HG02623 (cell line): ENCODE measurements around the gene EXOC3L4.
A peak's percentile ranks its signal among the peaks of the same experiment; 100 is the strongest.
"Not testable (repeated sequence)": the region's sequence is repeated elsewhere in the genome, so short reads cannot be mapped to it uniquely, and the experiment has no call there.

Experiments used
- ATAC-seq: cut with Tn5 transposase; IDR thresholded peaks from one replicate; pipeline ENCODE4 v1.9.1; 2021; ENCODE audit warnings: moderate library complexity; ENCODE audit not compliant: unreplicated experiment

EXOC3L4 gene

DNA sequence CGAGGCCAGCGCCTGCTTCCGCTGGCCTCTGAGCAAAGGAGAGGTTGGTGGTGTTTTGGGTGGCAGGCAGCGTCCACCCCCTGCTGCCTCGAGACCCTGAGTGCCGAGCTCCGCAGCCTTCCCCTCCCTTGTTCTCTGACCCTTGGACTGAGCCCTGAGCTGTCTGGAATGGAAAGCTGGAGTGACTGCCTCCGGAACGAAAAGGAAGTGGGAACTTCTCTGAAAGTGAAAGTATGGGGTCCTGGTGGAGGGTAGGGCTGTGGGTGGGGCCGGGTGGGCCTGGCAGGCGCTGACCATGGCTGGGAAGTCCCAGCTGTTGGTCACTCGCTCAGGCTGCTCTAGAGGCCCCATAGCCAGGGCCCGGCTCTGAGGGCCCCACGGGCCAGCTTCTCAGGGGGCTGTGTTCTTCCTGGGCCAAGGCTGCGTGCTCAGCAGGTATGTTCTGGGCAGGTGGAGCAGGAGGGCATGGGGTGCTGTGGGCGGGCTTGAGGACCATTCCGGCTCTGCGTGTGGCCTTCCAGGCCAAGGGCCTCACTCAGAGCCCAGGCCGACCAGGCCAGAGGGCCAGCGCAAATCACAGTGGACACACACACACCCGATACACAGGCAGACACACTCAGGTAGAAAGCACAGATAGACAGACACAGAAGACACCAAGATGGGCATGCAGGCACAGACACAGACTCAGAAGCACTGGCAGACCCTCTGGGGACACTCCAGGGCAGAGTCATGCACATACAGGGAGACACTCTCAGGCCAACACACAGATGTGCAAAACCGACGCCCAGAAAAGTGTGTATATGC, at the start of gene EXOC3L4:
EXOC3L4 (plus strand) TSS at position 320 of the 804 bp plus-strand sequence. CDS start 5,495 bp downstream, outside the sequence.
- no peak for ATAC-seq

DNA sequence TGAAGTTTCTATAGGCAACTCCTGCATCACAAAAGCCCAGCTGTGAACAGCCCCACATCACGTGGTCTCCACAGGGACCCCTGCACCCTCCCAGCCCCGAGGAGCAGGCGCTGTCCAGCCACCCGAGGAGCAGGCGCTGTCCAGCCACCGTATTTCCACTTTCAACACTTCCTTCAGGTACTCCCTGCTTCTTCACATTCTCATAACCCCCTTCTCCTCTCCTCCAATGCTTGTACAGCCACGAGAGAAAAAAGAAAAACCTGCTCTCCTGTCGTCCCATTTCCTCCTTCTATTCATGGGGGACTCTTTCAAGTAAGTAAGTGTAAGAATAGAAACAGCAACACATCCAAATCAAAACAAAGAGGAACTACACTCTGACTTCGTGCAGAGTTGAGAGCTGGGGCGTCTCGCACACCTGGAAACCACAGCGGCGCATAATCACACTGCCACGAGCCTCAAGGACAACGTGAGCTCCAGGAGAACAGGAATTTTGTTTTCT, 49.1 kb upstream of the EXOC3L4 start:
- no peak for ATAC-seq

DNA sequence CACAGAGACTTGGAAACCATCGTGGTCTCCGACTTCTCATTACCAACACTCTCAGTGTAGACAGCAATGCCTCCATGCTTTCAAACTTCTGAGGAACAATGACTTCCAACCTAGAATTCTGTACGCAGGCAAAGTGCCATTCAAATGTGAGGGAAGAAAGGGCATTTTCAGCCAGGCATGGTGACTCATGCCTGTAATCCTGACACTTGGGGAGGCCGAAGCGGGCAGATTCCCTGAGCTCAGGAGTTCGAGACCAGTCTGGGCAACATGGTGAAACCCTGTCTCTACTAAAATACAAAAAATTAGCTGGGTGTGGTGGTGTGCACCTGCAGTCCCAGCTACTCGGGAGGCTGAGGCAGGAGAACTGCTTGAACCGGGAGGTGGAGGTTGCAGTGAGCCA, 47.1 kb upstream of the EXOC3L4 start:
- ATAC-seq, result not testable (repeated sequence)

DNA sequence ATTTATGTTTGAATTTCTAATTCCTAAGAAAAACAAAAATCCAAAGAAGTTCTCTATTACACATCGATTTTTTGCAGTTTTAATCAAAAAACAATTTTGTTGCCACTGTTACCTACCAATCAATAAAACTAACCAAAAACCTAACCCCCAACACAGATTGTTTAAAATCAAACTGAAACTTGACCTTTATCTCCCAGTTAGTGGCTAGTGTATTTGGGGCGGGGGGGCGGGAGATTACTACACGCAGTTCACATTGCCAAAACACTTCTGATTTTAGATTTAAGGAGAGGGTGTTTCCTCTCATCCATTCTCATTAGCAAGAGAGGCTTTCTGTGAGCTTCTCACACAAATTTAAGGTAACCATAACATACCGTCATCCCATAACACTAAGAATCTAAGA, 43.6 kb upstream of the EXOC3L4 start:
- ATAC-seq, result no peak

DNA sequence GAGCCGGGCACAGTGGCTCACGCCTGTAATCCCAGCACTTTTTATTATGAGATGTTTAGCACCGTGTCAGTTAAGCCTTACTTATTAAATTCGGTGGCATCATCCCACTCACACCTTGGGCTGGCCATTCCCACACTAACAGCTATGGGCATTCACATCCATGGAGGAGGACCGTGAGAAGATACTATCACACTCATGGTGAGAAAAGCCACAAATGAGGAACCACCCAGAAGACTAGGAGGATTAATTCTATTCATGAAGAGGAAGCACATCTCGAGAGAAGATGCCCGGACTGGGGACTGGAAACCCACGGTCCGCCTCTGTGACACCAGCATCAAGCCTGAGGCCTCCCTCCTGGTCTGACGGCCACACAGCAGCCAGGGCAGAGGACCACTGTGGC, 42.1 kb upstream of the EXOC3L4 start:
- no peak for ATAC-seq

DNA sequence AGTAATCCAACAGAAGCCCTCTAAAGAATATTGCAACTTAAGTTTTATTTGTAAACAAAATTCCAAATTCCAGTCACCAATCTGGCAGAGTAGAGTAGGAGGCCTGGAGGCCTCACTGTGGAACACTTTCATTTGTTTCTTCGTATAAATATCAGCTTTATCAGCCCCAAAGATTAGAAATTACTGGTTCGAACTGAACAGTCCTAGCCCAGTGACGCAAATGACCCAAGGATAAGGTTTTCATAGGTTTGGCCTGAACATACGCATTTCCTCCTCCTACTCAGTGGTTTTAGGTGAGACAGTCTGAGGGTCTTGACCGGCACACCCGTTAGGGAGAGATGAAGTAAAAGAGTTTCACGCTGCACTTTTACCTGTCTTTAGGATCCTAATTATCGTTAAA, 38.8 kb upstream of the EXOC3L4 start:
- ATAC-seq, result no peak

DNA sequence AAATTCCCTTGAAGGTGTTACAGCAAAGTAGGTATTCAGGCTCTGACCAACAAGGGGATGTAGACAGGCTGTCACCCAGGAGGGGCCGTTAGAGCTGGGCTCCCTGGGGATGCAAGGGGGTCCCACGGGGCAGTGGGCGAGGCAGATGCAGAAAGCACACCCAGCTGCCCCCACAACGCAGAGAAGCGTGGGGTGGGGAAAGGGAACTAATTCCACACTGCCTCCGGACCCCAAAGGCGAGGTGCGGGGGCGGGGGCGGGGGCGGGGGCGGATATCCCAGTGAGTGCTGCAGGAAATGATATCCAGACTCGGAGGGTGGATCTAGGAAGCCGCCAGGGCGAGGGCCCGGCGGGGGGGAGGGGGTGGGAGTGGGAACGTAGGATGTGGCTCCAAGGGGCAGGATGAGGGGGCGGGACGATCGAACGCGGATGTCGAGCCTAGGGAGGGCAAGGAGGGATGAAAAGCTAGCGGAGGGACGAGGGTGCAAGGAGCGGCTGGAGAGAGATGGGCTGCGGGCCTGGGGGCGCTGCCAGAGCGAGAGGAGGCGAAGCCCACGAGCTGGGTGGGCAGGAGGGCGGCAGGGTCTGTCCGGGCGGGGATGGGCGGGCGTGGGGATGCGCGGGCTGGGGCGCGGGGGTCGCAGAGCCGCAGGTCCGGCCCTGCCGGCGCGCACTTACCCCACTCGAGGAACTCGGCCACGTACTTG, 38.0 kb upstream of the EXOC3L4 start:
- ATAC-seq, result peak; percentile 6

DNA sequence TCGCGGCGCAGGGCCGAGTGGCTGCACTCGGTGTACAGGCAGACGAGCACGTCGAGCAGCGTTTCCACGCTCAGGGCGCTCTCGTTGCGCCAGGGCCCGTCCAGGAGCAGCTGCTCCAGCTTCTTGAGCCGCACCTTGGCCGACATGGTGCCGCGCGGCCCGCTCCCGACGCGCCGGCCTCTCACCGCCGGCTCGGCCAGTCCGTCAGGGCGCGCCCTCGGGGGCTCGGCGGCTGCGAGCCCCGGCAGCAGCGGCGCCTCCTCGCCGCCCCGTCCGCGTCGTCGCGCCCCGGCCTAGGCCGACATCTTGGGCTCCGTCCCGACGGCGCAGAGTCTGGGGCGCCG, 37.5 kb upstream of the EXOC3L4 start:
- ATAC-seq, result no peak

DNA sequence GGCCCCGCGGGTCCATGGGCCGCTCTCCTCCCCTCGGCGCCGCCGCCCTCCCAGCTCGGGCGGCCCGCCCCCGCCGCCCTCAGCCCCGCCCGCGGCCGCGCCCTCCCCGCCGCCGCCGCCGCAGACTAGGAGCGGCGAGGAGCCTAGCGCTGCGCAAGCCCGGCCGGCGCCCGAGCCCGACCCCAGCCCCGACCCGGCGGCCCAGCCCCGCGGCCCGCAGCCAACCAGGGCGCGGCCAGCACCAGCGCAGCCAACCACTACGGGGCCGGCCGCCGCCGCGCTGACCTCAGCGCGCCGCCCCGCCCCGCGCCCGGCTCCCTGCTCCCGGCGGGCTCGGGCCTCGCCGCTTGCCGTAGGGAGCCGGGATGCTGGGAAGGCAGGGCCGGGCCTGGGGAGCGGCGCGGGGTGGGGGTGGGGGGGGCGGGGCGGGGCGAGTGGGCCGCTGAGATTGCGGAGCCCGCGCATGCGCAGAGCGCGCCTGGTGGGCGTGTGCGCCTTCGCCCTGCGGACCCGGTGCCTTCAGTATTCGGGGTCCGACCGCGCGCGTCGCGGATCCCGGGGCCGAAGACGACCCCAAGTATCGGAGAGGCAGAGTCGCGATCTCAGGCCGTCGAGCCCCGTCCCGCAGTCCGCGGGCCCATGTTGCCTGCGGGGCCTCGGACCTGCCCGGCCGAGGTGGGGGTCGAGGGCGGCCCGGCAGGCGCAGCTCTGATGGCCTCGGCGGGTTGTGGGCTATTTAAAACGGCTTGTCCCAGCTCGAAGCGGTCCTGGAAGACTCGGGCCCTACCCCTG, 37.0 kb upstream of the EXOC3L4 start, which contains the start of gene CDC42BPB:
CDC42BPB (minus strand) TSS at position 178 of the 792 bp plus-strand sequence. CDS start 376 bp downstream, outside the sequence.
- ATAC-seq, result peak; percentile 73

DNA sequence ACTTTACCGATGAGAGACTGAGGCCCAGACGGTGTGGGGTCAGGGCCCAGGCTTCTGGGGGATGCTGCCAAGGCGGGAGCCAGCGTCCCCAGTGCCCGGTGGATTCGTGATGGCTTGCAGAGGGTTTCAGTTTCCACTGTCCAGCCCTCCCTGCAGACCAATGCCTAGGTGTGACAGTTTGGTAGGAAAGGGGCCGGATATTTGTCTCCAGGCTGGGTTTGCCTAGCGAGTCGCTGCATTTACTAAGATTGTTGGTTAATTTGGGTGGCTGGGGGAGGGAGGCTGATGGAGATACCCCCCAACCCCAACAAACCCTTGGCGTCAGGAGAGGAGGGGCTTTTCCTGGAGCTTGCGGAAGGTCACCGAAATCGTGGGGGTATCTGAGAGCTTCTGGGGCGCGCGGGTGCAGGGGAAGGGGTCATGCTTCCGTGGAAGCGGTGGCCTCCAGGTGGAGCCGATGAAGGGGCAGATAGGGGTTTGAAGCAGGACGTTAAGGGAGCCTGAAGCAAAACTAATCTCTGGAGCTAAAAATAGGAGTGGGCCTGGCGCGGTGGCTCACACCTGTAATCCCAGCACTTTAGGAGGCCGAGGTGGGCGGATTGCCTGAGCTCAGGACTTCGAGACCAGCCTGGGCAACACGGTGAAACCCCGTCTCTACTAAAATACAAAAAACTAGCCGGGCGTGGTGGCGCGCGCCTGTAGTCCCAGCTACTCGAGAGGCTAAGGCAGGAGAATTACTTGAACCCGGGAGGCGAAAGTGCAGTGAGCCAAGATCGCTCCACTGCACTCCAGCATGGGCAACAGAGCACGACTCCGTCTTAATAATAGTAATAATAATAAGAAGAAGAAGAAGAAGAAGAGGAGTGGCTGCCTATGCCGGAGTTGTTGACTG, 36.1 kb upstream of the EXOC3L4 start:
- ATAC-seq, result peak; percentile 1

DNA sequence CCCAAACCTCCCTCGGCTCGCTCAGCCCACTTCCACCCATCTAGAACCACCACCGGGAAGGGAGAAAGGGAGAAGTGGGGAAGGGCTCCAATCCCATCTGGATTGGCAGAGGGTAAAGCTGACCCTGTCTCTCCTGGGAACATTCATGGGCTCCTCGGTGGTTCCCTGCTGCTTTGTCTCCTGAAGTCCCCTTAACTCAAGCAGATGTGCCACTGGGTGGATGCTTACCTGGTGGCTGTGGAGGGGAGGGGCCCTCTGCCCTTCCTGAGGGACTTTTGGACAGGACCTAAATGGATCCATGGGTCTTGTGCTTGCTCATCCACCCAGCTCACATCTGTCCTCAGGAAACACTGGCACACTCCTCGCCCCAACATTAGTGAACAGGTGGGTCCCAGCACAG, 35.0 kb upstream of the EXOC3L4 start:
- no peak for ATAC-seq

DNA sequence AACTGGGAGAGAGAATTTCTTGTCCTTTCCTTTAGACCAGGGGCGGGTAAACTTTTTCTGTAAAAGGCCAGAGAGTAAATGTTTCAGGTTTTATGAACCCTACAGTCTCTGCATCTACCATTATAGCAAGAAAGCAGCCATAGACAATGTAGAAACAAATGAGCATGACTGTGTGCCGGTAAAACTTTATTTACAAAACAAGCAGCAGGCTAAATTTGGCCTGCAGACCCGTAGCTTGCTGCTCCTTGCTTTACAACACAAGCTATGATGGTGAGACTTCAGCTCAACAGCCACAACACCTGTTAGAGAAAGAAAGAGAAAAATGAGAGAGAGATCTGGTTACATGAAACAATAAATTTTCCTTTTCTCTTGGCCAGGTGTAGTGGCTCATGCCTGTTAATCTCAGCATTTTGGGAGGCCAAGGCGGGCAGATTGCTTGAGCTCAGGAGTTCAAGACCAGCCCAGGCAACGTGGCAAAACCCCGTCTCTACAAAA, 33.0 kb upstream of the EXOC3L4 start:
- no peak for ATAC-seq

DNA sequence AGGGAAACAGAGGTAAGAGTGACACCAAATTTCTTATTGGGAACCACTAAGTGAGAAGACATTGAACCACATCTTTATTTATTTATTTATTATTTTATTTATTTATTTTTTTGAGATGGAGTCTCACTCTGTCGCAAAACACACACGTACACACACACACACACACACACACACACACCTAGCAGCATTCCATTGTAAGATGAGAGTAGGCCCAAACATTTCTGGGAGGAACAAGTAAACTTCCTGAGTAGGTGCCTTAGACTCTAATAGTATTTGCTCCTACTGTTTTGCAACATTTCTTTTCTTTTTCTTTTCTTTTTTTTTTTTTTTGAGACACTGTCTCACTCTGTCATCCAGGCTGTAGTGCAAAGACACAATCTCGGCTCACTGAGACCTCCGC, 30.1 kb upstream of the EXOC3L4 start:
- no peak for ATAC-seq

DNA sequence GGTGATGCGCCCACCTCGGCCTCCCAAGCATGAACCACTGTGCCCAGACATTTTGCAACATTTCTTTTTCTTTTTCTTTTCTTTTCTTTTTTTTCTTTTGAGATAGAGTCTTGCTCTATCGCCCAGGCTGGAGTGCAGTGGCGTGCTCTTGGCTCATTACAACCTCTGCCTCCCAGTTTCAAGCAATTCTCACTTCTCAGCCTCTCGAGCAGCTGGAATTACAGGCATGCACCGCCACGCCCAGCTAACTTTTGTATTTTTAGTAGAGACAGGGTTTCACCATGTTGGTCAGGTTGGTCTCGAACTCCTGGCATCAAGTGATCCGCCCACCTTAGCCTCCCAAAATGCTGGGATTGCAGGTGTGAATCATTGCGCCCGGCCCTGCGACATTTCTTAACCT, 29.5 kb upstream of the EXOC3L4 start:
- ATAC-seq, result no peak

DNA sequence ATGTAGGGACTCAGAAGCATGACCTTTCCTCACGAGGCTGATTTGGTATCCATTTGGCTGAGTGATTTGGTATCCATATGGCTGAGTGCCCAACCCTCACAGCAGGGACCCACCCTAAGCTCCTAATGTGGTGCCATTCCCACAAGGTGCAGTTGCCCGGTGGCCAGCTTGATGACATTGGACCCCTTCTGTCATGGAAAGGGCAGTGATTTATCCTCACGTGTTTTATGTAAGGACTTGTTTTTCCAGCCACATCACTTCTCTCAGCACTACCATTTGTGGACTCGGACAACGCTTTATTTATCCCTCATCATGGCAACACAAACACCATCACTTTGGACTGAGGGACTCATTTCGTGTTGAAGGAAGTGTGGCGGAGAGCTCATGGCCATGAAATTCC, 28.7 kb upstream of the EXOC3L4 start:
- no peak for ATAC-seq

DNA sequence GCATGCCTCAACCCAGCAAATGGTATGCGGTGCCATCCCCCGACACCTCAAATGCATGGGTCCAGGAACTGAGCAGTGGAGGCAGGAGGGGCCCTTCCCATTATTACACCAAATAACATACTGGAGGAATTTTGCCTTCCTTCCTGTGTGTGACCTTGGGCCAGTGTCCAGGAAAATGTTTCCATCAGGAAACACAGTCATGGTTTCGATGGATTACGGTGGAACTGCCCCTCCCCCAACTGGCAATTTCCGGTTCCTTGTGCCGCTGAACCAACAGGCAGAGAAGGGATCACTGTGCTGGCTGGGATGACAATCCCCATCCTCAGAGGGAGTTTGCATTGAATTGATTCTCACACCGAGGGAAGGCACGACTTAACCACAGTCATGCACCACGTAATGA, 28.1 kb upstream of the EXOC3L4 start:
- ATAC-seq, result no peak

DNA sequence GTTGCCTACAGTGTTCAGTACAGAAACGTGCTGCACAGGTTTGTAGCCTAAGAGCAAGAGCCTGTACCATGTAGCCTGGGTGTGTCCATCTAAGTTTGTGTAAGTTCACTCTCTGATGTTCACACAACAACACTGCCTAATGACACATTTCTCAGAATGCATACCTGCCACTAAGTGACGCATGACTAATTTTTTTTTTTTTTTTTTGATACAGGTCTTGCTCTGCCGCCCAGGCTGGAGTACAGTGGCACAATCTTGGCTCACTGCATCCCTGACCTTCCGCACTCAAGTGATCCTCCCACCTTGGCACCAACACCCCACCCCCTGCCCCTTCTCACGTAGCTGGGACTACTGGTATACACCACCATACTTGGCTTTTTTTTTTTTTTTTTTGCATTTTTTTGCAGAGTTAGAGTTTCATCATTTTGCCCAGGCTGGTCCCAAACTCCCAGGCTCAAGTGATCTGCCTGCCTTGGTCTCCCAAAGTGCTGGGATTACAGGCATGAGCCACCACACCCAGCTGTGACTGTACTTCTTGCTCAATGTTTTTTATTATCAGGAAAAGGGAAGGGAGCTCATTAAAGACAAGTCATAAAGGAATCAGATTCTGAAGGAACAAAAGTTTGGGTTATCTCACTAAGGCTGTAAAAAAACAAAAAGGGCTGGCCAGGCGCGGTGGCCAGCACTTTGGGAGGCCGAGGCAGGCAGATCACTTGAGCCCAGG, 27.1 kb upstream of the EXOC3L4 start:
- ATAC-seq, result no peak

DNA sequence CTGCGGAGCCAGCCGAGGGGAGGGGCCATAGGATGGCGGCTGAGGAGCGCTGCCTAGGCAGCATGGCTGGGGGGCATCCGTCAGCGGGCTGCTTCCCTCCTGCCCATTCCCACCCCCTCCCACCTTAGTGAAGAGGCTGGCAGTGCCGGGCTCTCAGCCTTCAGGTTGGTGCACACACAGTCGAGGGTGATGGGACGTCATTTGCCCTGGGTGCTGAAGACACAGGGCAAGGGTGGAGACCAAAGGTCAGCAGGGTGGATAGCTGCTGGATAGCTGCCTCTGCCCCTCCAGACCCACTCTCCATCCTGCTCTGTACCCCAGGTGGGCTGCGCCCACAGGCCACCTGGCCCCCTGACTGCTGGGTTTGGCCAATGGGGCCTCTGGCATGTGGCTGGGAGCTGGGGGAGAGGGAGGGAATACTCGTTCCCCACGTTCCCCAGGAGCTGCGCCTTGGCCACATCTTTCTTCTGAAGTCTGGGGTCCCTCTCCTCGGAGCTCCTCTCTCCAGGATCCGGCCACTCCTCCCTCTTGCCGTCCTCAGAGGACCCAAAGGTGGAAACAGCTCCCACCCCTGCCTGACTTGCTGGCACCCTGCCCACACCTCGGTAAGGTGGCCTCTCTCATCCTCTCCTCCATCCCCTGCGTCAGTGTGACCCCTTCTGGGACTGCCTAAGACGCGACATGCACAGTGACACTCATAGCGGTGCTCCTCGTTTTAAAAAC, 26.0 kb upstream of the EXOC3L4 start:
- ATAC-seq, result no peak
